ENCODE data around the gene RSPRY1. TPM values are rescaled to one million over a fixed set of nuclear protein-coding genes. Genes with fewer than 3 reads are reported as not detected.

RSPRY1 gene
- 10 to 100 TPM; 27.9 to 77.7 (median 53.2) TPM for total RNA-seq

GRCh38 chr16:57185945-57186871 lies at the start of gene RSPRY1, which contains the start of gene PSME3IP1:
TSS of gene RSPRY1 (plus strand) at chr16:57186329. CDS start at chr16:57204659, 18,330 bp downstream.
TSS of gene PSME3IP1 (minus strand) at chr16:57186039. CDS start at chr16:57173854, 12,185 bp downstream.
- peak; percentile 98 to 99 for DNase-seq
- intact Hi-C loops (cut with DNase I; ENCODE audit: low total_unique reads), result no loop called here
- H3K4me3 ChIP-seq, result peak within 1 kb of the TSS; percentile 83 to 96
- TF ChIP-seq CTCF (IDR thresholded peaks at IDR 0.05) (peak in 1 of 4 experiments; percentile 8), POLR2A (IDR thresholded peaks at IDR 0.05) (peak; percentile 74 to 88)
- H3K27ac ChIP-seq, result peak within 1 kb of the TSS; percentile 88 to 95
- H3K4me1 ChIP-seq, result peaks cover 0 to 6% of the 10 kb centered on the region in 2 donors
- H3K36me3 ChIP-seq, result no peaks in the 10 kb centered on the region
- H3K9me3 ChIP-seq, result no peaks in the 10 kb centered on the region
- no peaks in the 10 kb centered on the region for H3K27me3 ChIP-seq

- Histone ChIP-seq H3K4me3 (no peak overlapping the region), H3K36me3 (no peaks in the 10 kb centered on the region), H3K27me3 (no peaks in the 10 kb centered on the region), H3K9me3 (no peaks in the 10 kb centered on the region), H3K27ac (no peak overlapping the region), H3K4me1 (no peaks in the 10 kb centered on the region)
- TF ChIP-seq CTCF (IDR thresholded peaks at IDR 0.05) (no peak), POLR2A (IDR thresholded peaks at IDR 0.05) (no peak)
- intact Hi-C loops (cut with DNase I; ENCODE audit: low total_unique reads), result no loop called here
- DNase-seq, result no peak
These were observed 49.1 kb upstream of the RSPRY1 start for GRCh38 chr16:57137043-57137442.

- H3K27ac ChIP-seq, result no peak overlapping the region
- H3K4me3 ChIP-seq, result no peak overlapping the region
- H3K4me1 ChIP-seq, result no peaks in the 10 kb centered on the region
- no peaks in the 10 kb centered on the region for H3K9me3 ChIP-seq
- H3K36me3 ChIP-seq, result no peaks in the 10 kb centered on the region
- H3K27me3 ChIP-seq, result no peaks in the 10 kb centered on the region
- DNase-seq, result no peak
- intact Hi-C loops (cut with DNase I; ENCODE audit: low total_unique reads), result no loop called here
- TF ChIP-seq CTCF (IDR thresholded peaks at IDR 0.05) (no peak), POLR2A (IDR thresholded peaks at IDR 0.05) (no peak)
These were observed 48.4 kb upstream of the RSPRY1 start for GRCh38 chr16:57137566-57138273.

GRCh38 chr16:57138281-57138935 lies 47.7 kb upstream of the RSPRY1 start:
- TF ChIP-seq POLR2A (IDR thresholded peaks at IDR 0.05), result no peak
- no peak for TF ChIP-seq CTCF (IDR thresholded peaks at IDR 0.05)
- H3K4me1 ChIP-seq, result no peaks in the 10 kb centered on the region
- no peak for DNase-seq
- intact Hi-C loops (cut with DNase I; ENCODE audit: low total_unique reads), result no loop called here
- H3K27me3 ChIP-seq, result no peaks in the 10 kb centered on the region
- no peaks in the 10 kb centered on the region for H3K9me3 ChIP-seq
- H3K4me3 ChIP-seq, result no peak overlapping the region
- H3K27ac ChIP-seq, result no peak overlapping the region
- H3K36me3 ChIP-seq, result no peaks in the 10 kb centered on the region

Measured in uterus (tissue), 4 donors.